Measurements from ENCODE around the gene AP4M1.
A peak's percentile ranks its signal among the peaks of the same experiment; 100 is the strongest.

The AP4M1 gene

GRCh38 chr7:100122067-100122466 is 20.6 kb downstream of the AP4M1 start:
- H3K9me3 Mint-ChIP-seq = no peaks in the 10 kb centered on the region
- H3K36me3 Mint-ChIP-seq (ENCODE audit: low read depth) = peaks cover 10% of the 10 kb centered on the region
- TF ChIP-seq, protein P1, sequence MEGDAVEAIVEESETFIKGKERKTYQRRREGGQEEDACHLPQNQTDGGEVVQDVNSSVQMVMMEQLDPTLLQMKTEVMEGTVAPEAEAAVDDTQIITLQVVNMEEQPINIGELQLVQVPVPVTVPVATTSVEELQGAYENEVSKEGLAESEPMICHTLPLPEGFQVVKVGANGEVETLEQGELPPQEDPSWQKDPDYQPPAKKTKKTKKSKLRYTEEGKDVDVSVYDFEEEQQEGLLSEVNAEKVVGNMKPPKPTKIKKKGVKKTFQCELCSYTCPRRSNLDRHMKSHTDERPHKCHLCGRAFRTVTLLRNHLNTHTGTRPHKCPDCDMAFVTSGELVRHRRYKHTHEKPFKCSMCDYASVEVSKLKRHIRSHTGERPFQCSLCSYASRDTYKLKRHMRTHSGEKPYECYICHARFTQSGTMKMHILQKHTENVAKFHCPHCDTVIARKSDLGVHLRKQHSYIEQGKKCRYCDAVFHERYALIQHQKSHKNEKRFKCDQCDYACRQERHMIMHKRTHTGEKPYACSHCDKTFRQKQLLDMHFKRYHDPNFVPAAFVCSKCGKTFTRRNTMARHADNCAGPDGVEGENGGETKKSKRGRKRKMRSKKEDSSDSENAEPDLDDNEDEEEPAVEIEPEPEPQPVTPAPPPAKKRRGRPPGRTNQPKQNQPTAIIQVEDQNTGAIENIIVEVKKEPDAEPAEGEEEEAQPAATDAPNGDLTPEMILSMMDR (IDR thresholded peaks at IDR 0.05; ENCODE audit: unreplicated experiment in 3 of 3) = no peak
- peaks cover 25% of the 10 kb centered on the region for H3K4me1 Mint-ChIP-seq
- no peaks in the 10 kb centered on the region for H3K27me3 Mint-ChIP-seq (ENCODE audit: low read depth)
- peak overlapping the region; percentile 41 to 53 (median 48) for H3K4me3 Mint-ChIP-seq
- peak overlapping the region in 2 of 3 experiments; percentile 33 for H3K27ac Mint-ChIP-seq

DNA sequence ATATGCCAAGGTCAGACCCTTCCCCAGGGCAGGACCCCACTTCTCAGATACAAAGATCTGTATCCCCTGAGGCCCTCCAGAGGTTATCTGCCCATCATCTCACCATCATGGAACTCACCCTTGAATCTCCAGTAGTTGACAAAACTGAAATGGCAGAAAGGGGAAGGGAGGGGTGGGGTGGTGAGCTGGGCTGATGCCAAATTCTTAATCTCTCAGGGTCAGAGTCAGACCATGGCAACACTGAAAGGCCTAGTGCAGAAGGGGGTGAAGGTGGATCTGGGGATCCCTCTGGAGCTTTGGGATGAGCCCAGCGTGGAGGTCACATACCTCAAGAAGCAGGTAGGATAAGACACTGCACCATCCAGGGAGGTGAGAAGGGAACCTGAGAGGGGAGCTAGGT is 21.1 kb downstream of the AP4M1 start:
- TF ChIP-seq, protein P1 (IDR thresholded peaks at IDR 0.05; ENCODE audit: unreplicated experiment in 3 of 3) = no peak
- peaks cover 10% of the 10 kb centered on the region for H3K36me3 Mint-ChIP-seq (ENCODE audit: low read depth)
- peaks cover 25% of the 10 kb centered on the region for H3K4me1 Mint-ChIP-seq
- H3K4me3 Mint-ChIP-seq = peak overlapping the region; percentile 54 to 65 (median 61)
- no peaks in the 10 kb centered on the region for H3K27me3 Mint-ChIP-seq (ENCODE audit: low read depth)
- H3K27ac Mint-ChIP-seq = peak overlapping the region in 1 of 3 experiments; percentile 33
- H3K9me3 Mint-ChIP-seq = no peaks in the 10 kb centered on the region

GRCh38 chr7:100124301-100125230 is 23.1 kb downstream of the AP4M1 start:
- H3K36me3 Mint-ChIP-seq (ENCODE audit: low read depth) = peaks cover 10% of the 10 kb centered on the region
- H3K4me3 Mint-ChIP-seq = peak overlapping the region; percentile 97 to 99 (median 97)
- no peaks in the 10 kb centered on the region for H3K27me3 Mint-ChIP-seq (ENCODE audit: low read depth)
- peak overlapping the region; percentile 36 to 100 (median 77) for H3K27ac Mint-ChIP-seq
- no peaks in the 10 kb centered on the region for H3K9me3 Mint-ChIP-seq
- TF ChIP-seq, protein P1 (IDR thresholded peaks at IDR 0.05; ENCODE audit: unreplicated experiment in 3 of 3) = no peak
- peaks cover 25% of the 10 kb centered on the region for H3K4me1 Mint-ChIP-seq

- Mint-ChIP-seq H3K36me3 (ENCODE audit: low read depth) (peaks cover 10% of the 10 kb centered on the region), H3K4me1 (peaks cover 12% of the 10 kb centered on the region)
Measured at GRCh38 chr7:100126239-100126930, 24.9 kb downstream of the AP4M1 start.

GRCh38 chr7:100126931-100127865 is 25.8 kb downstream of the AP4M1 start, which contains the start of gene MBLAC1:
Gene MBLAC1 (plus strand): TSS chr7:100126967. CDS start chr7:100127396, 429 bp downstream.
- H3K27ac Mint-ChIP-seq = peak within 1 kb of the TSS; percentile 100
- no peaks in the 10 kb centered on the region for H3K27me3 Mint-ChIP-seq (ENCODE audit: low read depth)
- H3K36me3 Mint-ChIP-seq (ENCODE audit: low read depth) = peaks cover 10% of the 10 kb centered on the region
- TF ChIP-seq, protein P1 (IDR thresholded peaks at IDR 0.05; ENCODE audit: unreplicated experiment in 3 of 3) = no peak
- peak within 1 kb of the TSS; percentile 97 to 99 (median 97) for H3K4me3 Mint-ChIP-seq
- peaks cover 12% of the 10 kb centered on the region for H3K4me1 Mint-ChIP-seq
- H3K9me3 Mint-ChIP-seq = no peaks in the 10 kb centered on the region

More at GRCh38 chr7:100126239-100126930, 24.9 kb downstream of the AP4M1 start:
- Mint-ChIP-seq H3K4me3 (peak overlapping the region; percentile 97 to 99 (median 97)), H3K9me3 (no peaks in the 10 kb centered on the region), H3K27me3 (ENCODE audit: low read depth) (no peaks in the 10 kb centered on the region), H3K27ac (peak overlapping the region; percentile 100)
- TF ChIP-seq, protein P1 (IDR thresholded peaks at IDR 0.05; ENCODE audit: unreplicated experiment in 3 of 3) = no peak

Data from nephron (organoid).